ENCODE data around the gene NT5C. TPM values are rescaled to one million over a fixed set of nuclear protein-coding genes. Genes with fewer than 3 reads are reported as not detected.
"Not testable (repeated sequence)": the region's sequence is repeated elsewhere in the genome, so short reads cannot be mapped to it uniquely, and the experiment has no call there.

Gene NT5C
- total RNA-seq, 4 donors from 2014 or later: 162 to 247 (median 208) TPM

DNA sequence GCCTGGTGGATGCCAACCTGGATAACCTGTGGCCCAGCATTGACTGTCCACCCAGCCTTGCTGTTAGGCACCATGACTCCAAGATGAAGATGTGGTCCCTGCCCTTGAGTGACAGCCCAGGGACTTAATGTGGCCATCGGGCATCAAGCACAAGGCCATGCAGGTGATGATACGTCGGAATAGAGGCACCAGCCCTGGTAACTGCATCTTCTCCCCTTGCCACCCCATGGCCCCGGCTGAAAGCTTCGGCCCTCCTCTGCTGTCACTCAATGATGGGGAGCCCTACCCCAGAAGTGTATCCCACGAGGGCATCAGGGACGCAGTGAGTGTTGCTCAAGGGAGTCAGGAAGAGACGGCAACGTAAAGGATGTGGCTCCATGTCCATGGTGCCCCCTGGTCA lies 2.0 kb downstream of the NT5C start:
- peak overlapping the region in 3 of 4 donors; percentile 54 to 97 (median 93) for H3K27ac ChIP-seq
- in situ Hi-C loops (cut with MboI; ENCODE audit: low pct_ligation_motif_present in 1 of 4, low pct_unique_long_range_greater_than_20kb in 1 of 4, low sequenced_read_pairs in 3 of 4) (no loop called here), intact Hi-C loops (cut with DNase I; ENCODE audit: low total_unique reads) (no loop called here)
- no peak overlapping the region for H3K4me3 ChIP-seq
- DNase-seq: no peak
- peaks cover 7 to 65% (median 33%) of the 10 kb centered on the region in 4 donors for H3K4me1 ChIP-seq
- no peaks in the 10 kb centered on the region for H3K27me3 ChIP-seq
- 96% methylated on average over 8 of the region's 9 CpGs; no CpG with 5 or more reads in 1 of the 2 donors for WGBS, 2 donors (ENCODE audit: low coverage in 1 of 2)
- no peaks in the 10 kb centered on the region for H3K36me3 ChIP-seq
- no peak for TF ChIP-seq EP300 (IDR thresholded peaks at IDR 0.05; ENCODE audit: low read depth)
- no peak for TF ChIP-seq POLR2AphosphoS5 (IDR thresholded peaks at IDR 0.05)
- TF ChIP-seq POLR2A (IDR thresholded peaks at IDR 0.05): no peak
- TF ChIP-seq, protein P1, sequence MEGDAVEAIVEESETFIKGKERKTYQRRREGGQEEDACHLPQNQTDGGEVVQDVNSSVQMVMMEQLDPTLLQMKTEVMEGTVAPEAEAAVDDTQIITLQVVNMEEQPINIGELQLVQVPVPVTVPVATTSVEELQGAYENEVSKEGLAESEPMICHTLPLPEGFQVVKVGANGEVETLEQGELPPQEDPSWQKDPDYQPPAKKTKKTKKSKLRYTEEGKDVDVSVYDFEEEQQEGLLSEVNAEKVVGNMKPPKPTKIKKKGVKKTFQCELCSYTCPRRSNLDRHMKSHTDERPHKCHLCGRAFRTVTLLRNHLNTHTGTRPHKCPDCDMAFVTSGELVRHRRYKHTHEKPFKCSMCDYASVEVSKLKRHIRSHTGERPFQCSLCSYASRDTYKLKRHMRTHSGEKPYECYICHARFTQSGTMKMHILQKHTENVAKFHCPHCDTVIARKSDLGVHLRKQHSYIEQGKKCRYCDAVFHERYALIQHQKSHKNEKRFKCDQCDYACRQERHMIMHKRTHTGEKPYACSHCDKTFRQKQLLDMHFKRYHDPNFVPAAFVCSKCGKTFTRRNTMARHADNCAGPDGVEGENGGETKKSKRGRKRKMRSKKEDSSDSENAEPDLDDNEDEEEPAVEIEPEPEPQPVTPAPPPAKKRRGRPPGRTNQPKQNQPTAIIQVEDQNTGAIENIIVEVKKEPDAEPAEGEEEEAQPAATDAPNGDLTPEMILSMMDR (IDR thresholded peaks at IDR 0.05): no peak
- no peaks in the 10 kb centered on the region for H3K9me3 ChIP-seq

DNA sequence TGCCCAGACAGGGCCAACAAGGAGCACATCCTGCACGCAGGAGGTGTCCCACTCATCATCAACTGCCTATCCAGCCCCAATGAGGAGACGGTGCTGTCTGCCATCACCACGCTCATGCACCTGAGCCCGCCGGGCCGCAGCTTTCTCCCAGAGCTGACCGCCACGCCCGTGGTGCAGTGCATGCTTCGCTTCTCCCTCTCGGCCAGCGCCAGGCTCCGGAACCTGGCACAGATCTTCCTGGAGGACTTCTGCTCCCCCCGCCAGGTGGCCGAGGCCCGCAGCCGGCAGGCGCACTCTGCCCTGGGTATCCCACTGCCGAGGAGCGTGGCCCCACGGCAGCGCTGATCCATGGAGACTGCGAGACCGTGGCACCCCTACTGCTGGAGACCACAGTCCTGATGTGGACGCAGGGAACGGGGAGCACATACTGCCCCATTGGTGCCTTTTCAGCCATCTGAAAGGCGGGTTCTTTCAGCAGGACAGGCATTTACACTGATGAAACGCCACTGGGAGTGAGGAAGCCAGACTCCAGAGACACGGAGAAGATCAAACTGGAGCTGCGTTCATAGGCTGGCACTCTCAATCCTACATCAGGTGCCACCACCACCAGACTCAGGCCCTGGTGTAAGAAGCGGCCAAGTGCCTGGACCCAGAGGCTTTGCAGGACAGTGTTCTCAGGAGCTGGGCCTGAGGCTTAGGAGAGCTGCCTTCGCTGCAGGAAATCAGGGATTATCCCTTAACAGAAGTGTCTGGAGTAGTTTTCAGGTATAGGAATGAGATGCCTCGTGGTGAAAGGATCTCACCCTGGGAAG lies 2.6 kb downstream of the NT5C start:
- intact Hi-C loops (cut with DNase I; ENCODE audit: low total_unique reads) (no loop called here), in situ Hi-C loops (cut with MboI; ENCODE audit: low pct_ligation_motif_present in 1 of 4, low pct_unique_long_range_greater_than_20kb in 1 of 4, low sequenced_read_pairs in 3 of 4) (no loop called here)
- H3K27me3 ChIP-seq: no peaks in the 10 kb centered on the region
- peaks cover 10 to 69% (median 38%) of the 10 kb centered on the region in 4 donors for H3K4me1 ChIP-seq
- peak overlapping the region; percentile 54 to 97 (median 72) for H3K27ac ChIP-seq
- no peak for DNase-seq
- H3K36me3 ChIP-seq: no peaks in the 10 kb centered on the region
- 89% methylated on average over 21 of the region's 33 CpGs; no CpG with 5 or more reads in 1 of the 2 donors for WGBS, 2 donors (ENCODE audit: low coverage in 1 of 2)
- no peaks in the 10 kb centered on the region for H3K9me3 ChIP-seq
- TF ChIP-seq, protein P1 (IDR thresholded peaks at IDR 0.05): no peak
- TF ChIP-seq POLR2A (IDR thresholded peaks at IDR 0.05) (no peak), EP300 (IDR thresholded peaks at IDR 0.05; ENCODE audit: low read depth) (no peak), POLR2AphosphoS5 (IDR thresholded peaks at IDR 0.05) (no peak)
- H3K4me3 ChIP-seq: no peak overlapping the region

DNA sequence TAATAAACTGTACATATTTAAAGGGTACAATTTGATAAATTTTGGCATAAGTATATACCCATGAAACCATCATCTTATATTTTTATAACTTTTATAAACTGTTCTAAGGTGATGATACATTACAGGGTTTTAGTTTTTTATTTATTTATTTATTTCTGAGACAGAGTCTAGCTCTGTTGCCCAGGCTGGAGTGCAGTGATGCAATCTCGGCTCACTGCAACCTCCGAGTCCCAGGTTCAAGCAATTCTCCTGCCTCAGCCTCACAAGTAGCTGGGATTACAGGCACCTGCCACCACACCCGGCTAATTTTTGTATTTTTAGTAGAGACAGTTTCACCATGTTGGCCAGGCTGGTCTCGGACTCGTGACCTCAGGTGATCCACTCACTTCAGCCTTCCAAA lies 3.6 kb downstream of the NT5C start:
- H3K36me3 ChIP-seq; in situ Hi-C loops (cut with MboI; ENCODE audit: low pct_ligation_motif_present in 1 of 4, low pct_unique_long_range_greater_than_20kb in 1 of 4, low sequenced_read_pairs in 3 of 4): not testable (repeated sequence)
- peaks cover 10 to 79% (median 40%) of the 10 kb centered on the region in 4 donors for H3K4me1 ChIP-seq

DNA sequence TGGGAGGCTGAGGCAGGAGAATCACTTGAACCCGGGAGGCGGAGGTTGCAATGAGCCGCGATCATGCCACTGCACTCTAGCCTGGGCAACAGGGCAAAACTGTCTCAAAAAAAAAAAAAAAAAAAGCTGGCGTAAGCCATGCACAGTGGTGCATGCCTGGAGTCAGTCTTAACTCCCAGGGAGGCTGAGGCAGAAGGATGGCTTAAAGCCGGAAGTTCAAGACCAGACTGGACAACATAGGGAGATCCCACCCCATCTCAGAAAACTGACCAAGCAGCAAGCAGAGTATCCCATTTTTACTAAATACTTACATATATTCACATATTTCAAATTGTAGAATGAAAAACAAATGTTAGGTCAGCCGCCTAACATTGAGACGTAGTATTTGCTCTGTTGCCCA lies 4.6 kb downstream of the NT5C start:
- no peak for DNase-seq
- Histone ChIP-seq H3K27me3 (no peaks in the 10 kb centered on the region), H3K36me3 (no peaks in the 10 kb centered on the region), H3K4me1 (peaks cover 10 to 85% (median 40%) of the 10 kb centered on the region in 4 donors), H3K9me3 (no peaks in the 10 kb centered on the region), H3K27ac (peak overlapping the region; percentile 54 to 97 (median 72)), H3K4me3 (no peak overlapping the region)
- TF ChIP-seq POLR2A (IDR thresholded peaks at IDR 0.05) (no peak), POLR2AphosphoS5 (IDR thresholded peaks at IDR 0.05) (no peak), EP300 (IDR thresholded peaks at IDR 0.05; ENCODE audit: low read depth) (no peak)
- TF ChIP-seq, protein P1 (IDR thresholded peaks at IDR 0.05): no peak
- intact Hi-C loops (cut with DNase I; ENCODE audit: low total_unique reads): no loop called here
- in situ Hi-C loops (cut with MboI; ENCODE audit: low pct_ligation_motif_present in 1 of 4, low pct_unique_long_range_greater_than_20kb in 1 of 4, low sequenced_read_pairs in 3 of 4): no loop called here
- WGBS, 2 donors (ENCODE audit: low coverage in 1 of 2): 93 to 98% methylated on average over 5 to 8 of the region's 8 CpGs

More for the DNA sequence above, 3.6 kb downstream of the NT5C start:
- intact Hi-C loops (cut with DNase I; ENCODE audit: low total_unique reads); H3K4me3 ChIP-seq; H3K27me3 ChIP-seq; H3K9me3 ChIP-seq: not testable (repeated sequence)
- DNase-seq: peak; percentile 38
- peak overlapping the region; percentile 54 to 97 (median 72) for H3K27ac ChIP-seq
- 59 to 68% methylated on average over 5 of the region's 5 CpGs for WGBS, 2 donors (ENCODE audit: low coverage in 1 of 2)

All from transverse colon (tissue), 4 donors.